Measurements from ENCODE around the gene CIC.
"Not testable (repeated sequence)": the region's sequence is repeated elsewhere in the genome, so short reads cannot be mapped to it uniquely, and the experiment has no call there.

The CIC gene

GRCh38 chr19:42255766-42256745 is 13.0 kb upstream of the CIC start:
- no peak for DNase-seq (ENCODE audit: low read depth)

GRCh38 chr19:42257842-42258241 is 11.2 kb upstream of the CIC start:
- DNase-seq (ENCODE audit: low read depth) = not testable (repeated sequence)

- DNase-seq (ENCODE audit: low read depth) = no peak
These were observed 7.3 kb upstream of the CIC start for GRCh38 chr19:42261763-42262162.

- not testable (repeated sequence) for DNase-seq (ENCODE audit: low read depth)
These were observed 2.9 kb upstream of the CIC start for GRCh38 chr19:42266105-42266504.

- not testable (repeated sequence) for DNase-seq (ENCODE audit: low read depth)
These were observed 2.0 kb upstream of the CIC start for GRCh38 chr19:42266928-42267603.

- DNase-seq (ENCODE audit: low read depth) = no peak
These were observed 1.4 kb upstream of the CIC start for GRCh38 chr19:42267644-42268141.

- peak; percentile 94 for DNase-seq (ENCODE audit: low read depth)
These were observed 829 bp upstream of the CIC start for GRCh38 chr19:42268142-42268703.

- no peak for DNase-seq (ENCODE audit: low read depth)
These were observed 660 bp downstream of the CIC start for GRCh38 chr19:42269478-42270345.

- peak; percentile 38 for DNase-seq (ENCODE audit: low read depth)
These were observed 1.4 kb downstream of the CIC start for GRCh38 chr19:42270346-42271044.

- DNase-seq (ENCODE audit: low read depth) = no peak
These were observed 2.0 kb downstream of the CIC start for GRCh38 chr19:42271045-42271419.

- DNase-seq (ENCODE audit: low read depth) = no peak
These were observed 2.9 kb downstream of the CIC start for GRCh38 chr19:42271861-42272534.

- no peak for DNase-seq (ENCODE audit: low read depth)
These were observed 3.5 kb downstream of the CIC start for GRCh38 chr19:42272535-42272897.

GRCh38 chr19:42272989-42273406 is 3.9 kb downstream of the CIC start:
- no peak for DNase-seq (ENCODE audit: low read depth)

- DNase-seq (ENCODE audit: low read depth) = no peak
These were observed 4.5 kb downstream of the CIC start for GRCh38 chr19:42273407-42274064.

- no peak for DNase-seq (ENCODE audit: low read depth)
These were observed 5.1 kb downstream of the CIC start for GRCh38 chr19:42274065-42274682.

- DNase-seq (ENCODE audit: low read depth) = no peak
These were observed 6.1 kb downstream of the CIC start for GRCh38 chr19:42275103-42275502.

GRCh38 chr19:42275517-42275916 is 6.5 kb downstream of the CIC start:
- DNase-seq (ENCODE audit: low read depth) = no peak

- DNase-seq (ENCODE audit: low read depth) = no peak
These were observed 7.2 kb downstream of the CIC start for GRCh38 chr19:42276284-42276683.

- no peak for DNase-seq (ENCODE audit: low read depth)
These were observed 7.8 kb downstream of the CIC start for GRCh38 chr19:42276821-42277220.

All from activated T-cell treated with anti-CD3 and anti-CD28 coated beads for 1 hour (primary cell).